Measurements from ENCODE around the gene TSPAN9.

Gene TSPAN9

DNA sequence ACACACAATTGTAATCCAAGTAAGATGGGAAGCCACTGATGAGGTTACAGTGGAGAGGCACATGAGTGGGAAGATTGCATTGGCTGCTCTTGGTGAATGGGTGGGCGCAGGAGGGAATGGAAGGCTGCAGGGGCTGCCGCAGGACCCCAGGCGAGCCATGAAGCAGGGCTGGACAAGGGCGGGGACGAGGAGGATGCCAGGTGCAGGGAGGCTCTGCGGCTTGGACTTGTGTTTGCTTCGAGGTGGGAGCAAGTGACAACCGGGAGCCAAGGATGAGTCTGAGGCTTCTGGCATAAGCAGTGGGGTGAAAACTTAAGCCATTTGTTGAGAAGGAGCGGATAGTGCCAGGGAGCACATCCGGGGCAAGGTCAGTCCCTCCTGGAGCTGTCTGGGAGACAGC is 115.0 kb downstream of the TSPAN9 start:
- no peak for DNase-seq

GRCh38 chr12:3193131-3193530 is 116.0 kb downstream of the TSPAN9 start:
- no peak for DNase-seq

DNA sequence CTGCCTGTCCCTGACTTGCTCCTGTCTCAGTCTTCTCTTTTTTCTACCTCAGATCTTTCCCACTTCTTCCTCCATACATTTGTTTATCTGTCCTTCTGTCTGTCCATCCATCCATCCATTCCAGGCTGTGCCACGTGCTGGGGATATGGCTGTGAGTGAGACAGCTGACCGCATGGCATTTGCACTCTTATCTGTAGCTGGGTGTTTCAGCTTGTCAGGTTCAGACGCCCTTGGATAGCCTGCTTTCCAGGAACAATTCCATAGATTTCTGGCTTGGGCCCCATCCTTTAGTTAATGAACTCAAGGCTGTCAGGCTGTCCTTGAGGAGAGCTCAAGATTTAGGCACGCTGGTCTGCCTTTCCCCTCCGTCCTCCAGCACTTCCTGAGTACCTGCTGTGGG is 116.6 kb downstream of the TSPAN9 start:
- DNase-seq, result no peak

DNA sequence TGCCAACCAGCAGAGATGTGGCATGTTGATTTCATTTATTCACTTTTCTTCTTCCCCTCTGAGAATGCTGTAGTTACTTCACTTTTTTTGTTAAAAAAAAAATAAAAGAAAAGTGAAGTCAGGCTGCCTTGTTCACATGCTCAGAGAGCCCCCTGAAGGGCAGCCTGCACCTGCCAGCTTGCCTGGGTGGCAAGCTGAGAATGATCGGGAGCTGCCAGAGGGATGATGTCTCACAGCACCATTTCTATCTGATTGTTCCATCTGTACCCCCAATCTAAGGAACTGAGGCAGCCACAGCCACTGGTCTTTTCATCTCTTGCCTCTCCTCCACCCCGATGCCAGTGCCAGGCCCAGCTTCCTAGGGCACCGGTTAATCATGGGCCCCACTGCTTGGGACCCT is 118.2 kb downstream of the TSPAN9 start:
- no peak for DNase-seq

- DNase-seq, result no peak
Observed at GRCh38 chr12:3195859-3196483, 118.8 kb downstream of the TSPAN9 start.

- no peak for DNase-seq
Observed at GRCh38 chr12:3196488-3196887, 119.3 kb downstream of the TSPAN9 start.

DNA sequence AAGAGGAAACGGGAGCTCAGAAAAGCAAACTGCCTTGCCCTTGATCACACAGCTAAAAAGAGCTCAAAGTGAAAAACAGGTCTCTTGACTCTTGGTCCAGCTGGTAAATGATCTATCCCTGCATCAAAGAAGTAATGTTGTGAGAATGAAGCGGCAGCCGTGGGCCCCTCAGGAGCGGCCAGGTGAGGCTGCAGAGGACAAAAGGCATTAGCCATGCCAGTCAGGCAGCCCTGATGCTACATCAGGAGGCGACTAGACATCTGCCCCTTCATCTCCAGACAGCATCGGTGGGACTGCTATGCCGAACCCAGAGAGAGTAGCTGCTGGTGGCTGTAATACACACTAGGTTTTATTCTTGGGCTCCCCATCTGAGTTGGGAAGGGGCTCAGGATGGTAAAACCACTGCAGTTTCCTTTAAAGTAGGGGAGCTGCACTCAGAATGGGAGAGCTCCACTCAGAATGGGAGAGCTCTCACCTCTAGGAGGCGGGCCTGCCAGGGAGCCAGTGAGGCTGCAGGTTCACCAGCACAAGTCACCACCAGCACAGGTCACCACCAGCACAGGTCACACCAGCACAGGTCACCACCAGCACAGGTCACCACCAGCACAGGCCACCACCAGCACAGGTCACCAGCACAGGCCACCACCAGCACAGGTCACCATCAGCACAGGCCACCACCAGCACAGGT is 120.1 kb downstream of the TSPAN9 start:
- no peak for DNase-seq

DNA sequence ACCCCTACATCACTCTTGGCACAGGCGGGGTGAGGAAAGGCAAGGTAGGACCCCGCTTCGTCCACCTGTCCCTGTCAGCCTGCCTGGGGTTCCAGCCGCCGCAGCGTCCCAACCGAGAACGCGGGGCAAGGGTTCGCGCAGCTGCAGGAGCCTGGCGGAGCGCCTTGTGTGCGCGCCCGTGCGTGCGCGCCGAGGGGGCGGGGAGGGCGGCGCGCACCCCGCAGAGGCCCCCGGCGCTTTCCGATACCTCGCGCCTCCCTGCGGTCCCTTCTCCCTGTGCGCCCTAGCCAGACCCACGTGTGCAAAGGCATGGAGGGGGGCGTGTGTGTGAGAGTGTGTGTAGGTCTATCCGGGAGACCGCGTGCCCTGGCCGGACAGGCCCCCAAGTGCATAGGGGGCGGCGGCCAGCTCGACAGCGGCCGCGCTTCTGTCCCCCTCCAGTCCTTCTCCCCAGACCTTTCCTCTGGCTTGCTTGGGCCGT is 122.4 kb downstream of the TSPAN9 start:
- no peak for DNase-seq

DNA sequence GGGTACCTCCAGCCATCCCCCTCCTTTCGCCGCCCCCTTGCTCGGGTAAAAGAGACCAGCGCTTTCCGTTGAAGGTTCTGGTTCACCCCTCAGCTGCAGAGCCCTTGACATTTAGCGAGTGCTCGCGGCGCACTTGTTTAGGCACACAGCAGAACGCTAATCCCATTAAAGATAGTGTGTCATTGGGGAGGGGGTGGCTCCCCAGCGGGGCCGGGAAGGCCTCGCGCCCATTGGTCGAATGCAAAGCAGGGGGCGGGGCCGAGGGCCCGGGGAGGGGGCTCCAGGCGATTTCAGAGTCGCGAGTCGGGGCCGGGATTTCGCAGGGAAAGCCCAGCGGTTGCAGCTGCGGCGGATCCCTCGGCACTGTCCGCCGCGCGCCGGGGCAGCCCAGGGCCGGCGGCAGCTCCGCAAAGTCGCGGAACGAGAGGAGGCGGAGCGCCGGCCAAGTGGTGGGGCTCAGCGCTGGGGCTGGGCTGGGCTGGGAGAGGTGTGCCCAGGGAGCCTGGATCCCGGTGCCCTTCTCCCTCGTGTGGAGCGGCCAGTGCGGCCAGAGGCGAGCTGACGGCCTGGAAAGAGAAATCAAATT is 122.9 kb downstream of the TSPAN9 start:
- peak; percentile 62 for DNase-seq

DNA sequence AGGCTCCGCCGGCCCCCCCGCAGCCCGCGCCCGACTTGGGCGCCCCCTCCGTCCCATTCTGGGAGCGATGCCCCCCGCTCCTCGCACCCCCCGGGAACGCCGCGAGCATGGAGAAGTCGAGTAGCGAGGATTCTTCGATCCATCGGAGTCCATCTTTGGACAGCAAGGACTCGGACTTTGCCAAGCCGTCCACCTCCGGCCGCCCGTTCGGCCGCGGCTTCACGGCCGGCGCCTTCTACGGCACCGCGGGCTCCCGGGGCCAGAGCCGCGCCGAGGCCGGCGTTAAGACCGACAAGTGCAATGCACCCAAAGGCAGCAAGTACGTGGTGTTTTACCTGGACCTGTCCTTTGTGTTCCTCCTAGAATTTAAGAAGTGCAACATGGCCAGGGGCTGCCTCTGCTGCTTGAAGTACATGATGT is 123.6 kb downstream of the TSPAN9 start:
- no peak for DNase-seq

GRCh38 chr12:3201339-3202051 is 124.3 kb downstream of the TSPAN9 start:
- DNase-seq, result no peak

GRCh38 chr12:3202096-3202495 is 124.9 kb downstream of the TSPAN9 start:
- no peak for DNase-seq

- DNase-seq, result peak; percentile 55
Observed at GRCh38 chr12:3202734-3203446, 125.7 kb downstream of the TSPAN9 start.

GRCh38 chr12:3203713-3204112 is 126.5 kb downstream of the TSPAN9 start:
- DNase-seq, result no peak

GRCh38 chr12:3204143-3204542 is 127.0 kb downstream of the TSPAN9 start:
- no peak for DNase-seq

DNA sequence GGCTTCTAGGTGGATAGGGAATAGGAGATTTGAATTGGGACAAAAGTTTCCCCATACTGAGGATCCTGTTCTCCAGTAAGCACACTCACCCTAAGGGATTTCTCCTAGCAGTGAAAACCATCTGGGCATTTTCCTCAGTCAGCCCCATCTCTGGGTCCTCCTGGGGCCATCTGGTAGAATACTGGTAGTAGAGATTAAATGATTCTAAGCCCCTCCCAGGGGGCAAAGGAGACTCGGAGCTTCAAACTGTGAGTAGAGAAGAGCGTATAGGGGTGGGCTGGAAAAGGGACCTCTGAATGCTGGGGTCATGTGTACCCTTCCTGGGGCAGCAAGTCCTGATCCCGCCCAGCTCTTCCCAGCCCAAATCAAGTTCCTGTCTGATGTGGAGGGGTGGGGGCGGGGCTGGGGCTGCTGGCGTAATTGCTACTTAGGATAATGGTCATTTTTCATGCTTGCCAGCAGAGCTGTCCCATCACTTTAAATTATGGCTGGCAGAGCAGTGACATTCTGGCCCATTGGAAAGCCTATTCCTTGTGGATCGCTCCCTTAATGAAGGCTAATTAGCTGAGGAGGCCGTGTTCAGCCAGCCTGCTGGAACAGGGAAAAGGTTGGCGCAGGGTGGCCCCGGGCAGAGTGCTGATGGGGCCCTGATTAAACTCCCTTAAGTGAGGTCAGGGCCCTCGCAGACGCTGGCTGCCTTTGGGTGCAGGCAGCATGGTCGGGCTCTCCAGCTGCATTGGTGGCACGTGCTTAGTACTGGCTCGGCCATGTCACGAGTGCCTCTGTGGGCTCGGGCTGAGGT is 127.8 kb downstream of the TSPAN9 start:
- no peak for DNase-seq

DNA sequence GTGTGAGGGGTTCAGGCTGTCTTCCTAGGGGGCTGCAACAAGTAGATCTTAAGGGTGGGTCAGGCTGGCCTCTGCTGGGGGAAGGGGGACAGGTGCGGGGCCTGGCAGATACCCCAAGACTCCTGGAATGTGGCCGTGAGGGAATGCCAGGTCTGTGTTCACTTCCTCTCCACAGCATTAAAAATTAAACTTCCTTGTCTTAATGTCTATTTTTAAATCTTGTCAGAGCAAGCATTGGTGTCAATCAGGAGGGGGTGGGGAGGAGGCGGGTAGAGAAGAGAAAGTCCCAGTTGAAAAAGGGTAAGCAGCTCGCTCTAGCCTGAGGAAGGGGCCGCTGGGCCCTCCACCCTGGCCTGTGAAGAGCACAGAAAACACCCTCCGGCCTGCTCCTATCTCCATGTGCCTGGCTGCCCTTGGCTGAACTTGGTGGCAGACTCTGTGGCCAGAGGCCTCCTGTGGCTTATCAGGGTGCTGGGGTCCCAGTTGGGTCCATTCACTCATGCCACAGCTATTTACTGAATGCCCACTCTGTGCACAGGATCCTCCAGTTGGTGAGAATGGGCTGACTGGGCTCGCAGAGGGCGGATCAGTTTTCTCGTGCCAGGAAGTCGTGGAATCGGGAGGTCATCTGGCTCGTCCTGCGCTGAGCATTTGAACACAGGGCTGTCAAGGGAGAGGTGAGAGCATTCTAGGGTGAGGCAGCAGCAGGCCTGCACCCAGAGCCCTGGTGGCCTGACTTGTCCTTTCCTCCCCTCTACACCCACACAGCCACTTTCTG is 128.8 kb downstream of the TSPAN9 start:
- no peak for DNase-seq

DNA sequence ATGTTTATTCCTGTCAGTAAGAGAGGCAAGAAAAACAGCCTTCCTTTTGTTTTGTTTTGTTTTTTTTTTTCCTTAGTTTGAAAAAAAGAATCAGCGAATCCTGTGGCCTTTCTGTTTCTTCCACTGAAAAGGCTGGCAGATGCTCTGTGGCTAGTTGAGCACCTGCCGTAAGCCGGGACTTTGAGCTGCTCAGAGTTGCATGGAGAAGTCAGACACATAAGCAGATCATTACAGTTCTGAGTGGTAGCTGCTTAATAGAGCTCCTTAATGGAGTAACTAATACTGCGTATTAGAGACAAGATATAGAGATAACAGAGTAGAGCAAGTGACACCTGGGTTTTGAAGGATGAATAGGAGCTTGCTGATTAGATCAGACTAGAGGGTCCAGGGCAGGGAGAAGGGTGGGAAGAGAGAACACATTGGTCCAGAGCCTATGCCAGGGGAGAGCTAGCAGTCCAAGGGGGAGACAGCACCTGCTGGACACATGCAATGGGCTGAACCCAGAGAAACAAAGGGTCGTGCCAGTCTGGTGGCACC is 129.4 kb downstream of the TSPAN9 start:
- DNase-seq, result no peak

- DNase-seq, result no peak
Observed at GRCh38 chr12:3207175-3207574, 130.0 kb downstream of the TSPAN9 start.

DNA sequence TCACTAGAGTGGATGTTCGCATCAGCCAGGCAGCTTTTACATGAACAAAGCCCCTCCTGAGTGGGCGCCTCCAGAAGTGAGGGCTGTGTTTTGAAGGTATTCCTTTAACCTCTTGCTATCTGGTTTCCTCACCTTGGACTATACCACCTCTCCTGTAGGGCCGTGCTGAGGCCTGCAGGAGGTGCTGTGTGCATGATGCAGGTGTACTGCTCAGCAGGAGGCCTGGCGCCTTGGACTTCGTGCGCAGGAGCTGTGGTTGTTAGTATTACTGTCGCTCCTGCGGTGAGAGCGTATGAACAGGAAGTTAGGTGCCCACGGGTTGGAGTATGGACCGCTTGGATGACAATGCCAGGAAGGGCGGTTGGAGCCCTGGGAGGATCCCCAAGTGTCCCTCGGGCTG is 130.7 kb downstream of the TSPAN9 start:
- DNase-seq, result no peak

DNA sequence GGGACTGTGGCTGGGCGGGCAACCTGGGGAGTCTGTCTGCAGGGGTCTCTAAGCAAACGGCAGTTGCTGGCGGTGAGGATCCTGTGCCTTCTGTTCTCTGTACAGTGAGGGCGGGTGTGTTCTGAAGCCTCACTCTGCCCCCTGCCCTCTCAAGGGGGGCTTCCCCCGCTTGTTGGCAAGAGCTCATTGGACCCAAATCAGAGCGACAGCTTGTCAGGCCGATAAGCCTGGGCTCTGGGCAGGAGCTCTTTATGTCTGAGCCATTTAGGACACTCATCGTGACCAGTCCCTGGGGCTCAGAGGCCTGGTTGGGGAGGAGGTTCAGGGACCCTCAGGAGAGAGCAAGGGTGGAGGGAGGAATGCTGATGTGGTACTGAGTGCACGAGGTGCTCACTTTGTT is 136.0 kb downstream of the TSPAN9 start:
- DNase-seq, result no peak

Data from NCI-H345 (cell line).